ENCODE data around the gene PTK7.

PTK7 gene

DNA sequence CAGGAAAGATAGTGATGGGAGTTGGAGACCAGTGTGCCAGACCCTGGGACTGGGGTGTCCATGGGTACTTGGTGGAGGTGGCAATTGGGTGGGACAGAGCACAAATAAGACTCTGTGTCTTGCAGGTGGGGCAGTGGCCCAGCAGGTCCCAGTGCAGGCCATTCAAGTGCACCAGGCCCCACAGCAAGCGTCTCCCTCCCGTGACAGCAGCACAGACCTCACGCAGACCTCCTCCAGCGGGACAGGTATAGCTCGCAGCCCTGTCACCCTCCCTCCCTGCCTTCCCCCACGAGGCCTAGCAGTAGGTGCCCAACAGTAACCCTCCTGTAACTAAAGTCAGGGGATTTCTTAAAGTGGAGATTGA is 100.3 kb downstream of the PTK7 start:
- no peak overlapping the region for H3K4me3 ChIP-seq (ENCODE audit: insufficient read depth in 1 of 2, low read depth in 1 of 2, low read length in 2 of 2)
- no peak overlapping the region for H2BK120ac ChIP-seq (ENCODE audit: low read depth, low read length)
- no peak overlapping the region for H3K14ac ChIP-seq (ENCODE audit: low read length in 2 of 2)
- H3K27ac ChIP-seq (ENCODE audit: low read length, poor library complexity, severe bottlenecking) = no peak overlapping the region
- no peaks in the 10 kb centered on the region for H3K9me3 ChIP-seq (ENCODE audit: control insufficient read depth, low read length)
- H3K9ac ChIP-seq (ENCODE audit: low read length) = peak overlapping the region; percentile 94
- H3K4me1 ChIP-seq (ENCODE audit: control insufficient read depth, insufficient read depth, low read depth, low read length) = peaks cover 25% of the 10 kb centered on the region
- no peak overlapping the region for H4K91ac ChIP-seq (ENCODE audit: low read length)
- peak overlapping the region in 1 of 2 experiments; percentile 25 for H2BK12ac ChIP-seq (ENCODE audit: low read length in 2 of 2)
- no peak for DNase-seq
- H2AFZ ChIP-seq (ENCODE audit: low read depth, low read length) = no peak overlapping the region
- WGBS = 100% methylated on average over 4 of the region's 6 CpGs
- peaks cover 40 to 52% of the 10 kb centered on the region in 2 experiments for H3K36me3 ChIP-seq (ENCODE audit: control insufficient read depth in 1 of 2, insufficient read depth in 2 of 2, low read depth in 1 of 2, low read length in 2 of 2)
- peaks cover 26% of the 10 kb centered on the region for H3K79me1 ChIP-seq (replicated peaks; ENCODE audit: low read length, poor library complexity, severe bottlenecking)
- H3K4me2 ChIP-seq (ENCODE audit: low read length, poor library complexity, severe bottlenecking) = no peak overlapping the region
- H2AK5ac ChIP-seq (ENCODE audit: low read length, severe bottlenecking) = no peak overlapping the region
- H3K4ac ChIP-seq (ENCODE audit: low read depth in 1 of 2, low read length in 2 of 2) = no peak overlapping the region
- H2BK15ac ChIP-seq (ENCODE audit: low read depth, poor library complexity, severe bottlenecking) = no peak overlapping the region
- no peak overlapping the region for H4K8ac ChIP-seq (ENCODE audit: low read length)
- H3K18ac ChIP-seq (ENCODE audit: low read depth in 1 of 2, low read length in 2 of 2) = no peak overlapping the region
- H3K23ac ChIP-seq (ENCODE audit: low read length in 2 of 2) = no peak overlapping the region
- no peaks in the 10 kb centered on the region for H3K27me3 ChIP-seq (ENCODE audit: control insufficient read depth in 1 of 2, insufficient read depth in 1 of 2, low read length in 2 of 2)
- H2BK5ac ChIP-seq (ENCODE audit: low read depth, low read length, poor library complexity, severe bottlenecking) = no peak overlapping the region

DNA sequence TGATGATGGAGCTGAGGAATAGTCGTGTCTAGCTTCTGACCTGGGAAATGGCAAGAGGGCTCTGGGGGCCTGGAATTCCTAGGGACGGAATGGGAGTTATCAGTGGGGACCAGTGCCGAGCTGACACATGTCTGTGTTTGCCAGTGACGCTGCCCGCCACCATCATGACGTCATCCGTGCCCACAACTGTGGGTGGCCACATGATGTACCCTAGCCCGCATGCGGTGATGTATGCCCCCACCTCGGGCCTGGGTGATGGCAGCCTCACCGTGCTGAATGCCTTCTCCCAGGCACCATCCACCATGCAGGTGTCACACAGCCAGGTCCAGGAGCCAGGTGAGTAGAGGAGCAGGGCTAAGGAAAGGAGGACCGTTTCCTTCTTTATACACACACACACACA is 102.0 kb downstream of the PTK7 start:
- H3K4ac ChIP-seq (ENCODE audit: low read depth in 1 of 2, low read length in 2 of 2) = no peak overlapping the region
- peaks cover 40 to 52% of the 10 kb centered on the region in 2 experiments for H3K36me3 ChIP-seq (ENCODE audit: control insufficient read depth in 1 of 2, insufficient read depth in 2 of 2, low read depth in 1 of 2, low read length in 2 of 2)
- H2BK15ac ChIP-seq (ENCODE audit: low read depth, poor library complexity, severe bottlenecking) = no peak overlapping the region
- H2BK5ac ChIP-seq (ENCODE audit: low read depth, low read length, poor library complexity, severe bottlenecking) = no peak overlapping the region
- H2BK12ac ChIP-seq (ENCODE audit: low read length in 2 of 2) = no peak overlapping the region
- H3K4me2 ChIP-seq (ENCODE audit: low read length, poor library complexity, severe bottlenecking) = no peak overlapping the region
- DNase-seq = no peak
- H4K8ac ChIP-seq (ENCODE audit: low read length) = peak overlapping the region; percentile 13
- WGBS = 93% methylated on average over 10 of the region's 12 CpGs
- no peak overlapping the region for H3K4me3 ChIP-seq (ENCODE audit: insufficient read depth in 1 of 2, low read depth in 1 of 2, low read length in 2 of 2)
- no peak overlapping the region for H3K18ac ChIP-seq (ENCODE audit: low read depth in 1 of 2, low read length in 2 of 2)
- no peaks in the 10 kb centered on the region for H3K27me3 ChIP-seq (ENCODE audit: control insufficient read depth in 1 of 2, insufficient read depth in 1 of 2, low read length in 2 of 2)
- peaks cover 31% of the 10 kb centered on the region for H3K79me1 ChIP-seq (replicated peaks; ENCODE audit: low read length, poor library complexity, severe bottlenecking)
- no peak overlapping the region for H2AK5ac ChIP-seq (ENCODE audit: low read length, severe bottlenecking)
- H2BK120ac ChIP-seq (ENCODE audit: low read depth, low read length) = no peak overlapping the region
- H2AFZ ChIP-seq (ENCODE audit: low read depth, low read length) = no peak overlapping the region
- H4K91ac ChIP-seq (ENCODE audit: low read length) = no peak overlapping the region
- H3K23ac ChIP-seq (ENCODE audit: low read length in 2 of 2) = no peak overlapping the region
- H3K14ac ChIP-seq (ENCODE audit: low read length in 2 of 2) = no peak overlapping the region
- H3K27ac ChIP-seq (ENCODE audit: low read length, poor library complexity, severe bottlenecking) = no peak overlapping the region
- no peak overlapping the region for H3K9ac ChIP-seq (ENCODE audit: low read length)
- H3K9me3 ChIP-seq (ENCODE audit: control insufficient read depth, low read length) = no peaks in the 10 kb centered on the region
- H3K4me1 ChIP-seq (ENCODE audit: control insufficient read depth, insufficient read depth, low read depth, low read length) = peaks cover 24% of the 10 kb centered on the region

DNA sequence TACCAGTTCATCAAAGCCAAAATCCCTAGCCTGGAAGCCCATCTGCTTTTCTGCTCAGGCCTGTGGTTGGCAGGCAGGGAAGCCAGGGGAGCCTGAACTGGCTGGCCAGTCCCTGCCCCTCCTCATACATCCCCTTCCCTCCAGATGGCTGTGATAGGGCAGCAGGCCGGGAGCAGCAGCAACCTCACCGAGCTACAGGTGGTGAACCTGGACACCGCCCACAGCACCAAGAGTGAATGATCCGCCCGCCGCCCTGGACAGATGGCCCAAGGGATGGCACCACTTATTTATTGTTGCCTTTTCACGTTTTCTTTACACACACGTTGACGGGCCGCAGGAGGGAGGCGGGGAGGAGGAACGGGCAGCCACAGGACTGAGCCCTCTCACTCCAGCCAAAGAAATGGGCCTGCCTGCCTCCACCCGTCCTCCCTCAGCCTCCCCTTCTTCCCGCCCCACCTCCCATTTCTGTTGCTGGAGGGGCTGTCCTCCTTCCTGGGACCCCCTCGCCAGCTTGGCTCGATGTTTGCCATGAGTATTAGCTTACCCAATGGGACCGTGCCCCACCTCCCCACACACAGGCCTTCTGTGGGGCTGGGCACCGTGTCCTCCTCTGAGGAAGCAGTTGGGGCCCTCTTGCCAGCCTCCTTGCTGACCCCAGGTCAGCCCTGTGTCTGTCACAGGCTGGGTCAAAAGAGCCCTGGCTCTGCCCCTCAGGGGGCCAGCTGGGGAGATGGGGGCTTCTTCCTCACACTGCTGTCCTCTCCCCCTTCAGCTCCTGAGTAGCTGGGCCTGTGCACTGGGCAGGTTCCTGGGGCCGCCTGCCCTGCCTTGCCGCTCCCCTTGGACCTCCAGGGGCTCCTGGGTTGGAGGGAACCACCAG is 103.1 kb downstream of the PTK7 start:
- H2BK5ac ChIP-seq (ENCODE audit: low read depth, low read length, poor library complexity, severe bottlenecking) = no peak overlapping the region
- H3K4me3 ChIP-seq (ENCODE audit: insufficient read depth in 1 of 2, low read depth in 1 of 2, low read length in 2 of 2) = no peak overlapping the region
- no peak overlapping the region for H4K91ac ChIP-seq (ENCODE audit: low read length)
- H3K27me3 ChIP-seq (ENCODE audit: control insufficient read depth in 1 of 2, insufficient read depth in 1 of 2, low read length in 2 of 2) = no peaks in the 10 kb centered on the region
- no peak overlapping the region for H3K4ac ChIP-seq (ENCODE audit: low read depth in 1 of 2, low read length in 2 of 2)
- H3K4me1 ChIP-seq (ENCODE audit: control insufficient read depth, insufficient read depth, low read depth, low read length) = peaks cover 18% of the 10 kb centered on the region
- H4K8ac ChIP-seq (ENCODE audit: low read length) = no peak overlapping the region
- H3K23ac ChIP-seq (ENCODE audit: low read length in 2 of 2) = no peak overlapping the region
- no peaks in the 10 kb centered on the region for H3K9me3 ChIP-seq (ENCODE audit: control insufficient read depth, low read length)
- H3K36me3 ChIP-seq (ENCODE audit: control insufficient read depth in 1 of 2, insufficient read depth in 2 of 2, low read depth in 1 of 2, low read length in 2 of 2) = peaks cover 42 to 49% of the 10 kb centered on the region in 2 experiments
- WGBS = 95% methylated on average over 20 of the region's 20 CpGs
- no peak overlapping the region for H3K9ac ChIP-seq (ENCODE audit: low read length)
- no peak overlapping the region for H3K14ac ChIP-seq (ENCODE audit: low read length in 2 of 2)
- no peak overlapping the region for H3K4me2 ChIP-seq (ENCODE audit: low read length, poor library complexity, severe bottlenecking)
- H3K18ac ChIP-seq (ENCODE audit: low read depth in 1 of 2, low read length in 2 of 2) = no peak overlapping the region
- no peak overlapping the region for H2BK15ac ChIP-seq (ENCODE audit: low read depth, poor library complexity, severe bottlenecking)
- peaks cover 34% of the 10 kb centered on the region for H3K79me1 ChIP-seq (replicated peaks; ENCODE audit: low read length, poor library complexity, severe bottlenecking)
- H2BK120ac ChIP-seq (ENCODE audit: low read depth, low read length) = no peak overlapping the region
- H2AFZ ChIP-seq (ENCODE audit: low read depth, low read length) = no peak overlapping the region
- DNase-seq = no peak
- H3K27ac ChIP-seq (ENCODE audit: low read length, poor library complexity, severe bottlenecking) = no peak overlapping the region
- H2BK12ac ChIP-seq (ENCODE audit: low read length in 2 of 2) = no peak overlapping the region
- no peak overlapping the region for H2AK5ac ChIP-seq (ENCODE audit: low read length, severe bottlenecking)

DNA sequence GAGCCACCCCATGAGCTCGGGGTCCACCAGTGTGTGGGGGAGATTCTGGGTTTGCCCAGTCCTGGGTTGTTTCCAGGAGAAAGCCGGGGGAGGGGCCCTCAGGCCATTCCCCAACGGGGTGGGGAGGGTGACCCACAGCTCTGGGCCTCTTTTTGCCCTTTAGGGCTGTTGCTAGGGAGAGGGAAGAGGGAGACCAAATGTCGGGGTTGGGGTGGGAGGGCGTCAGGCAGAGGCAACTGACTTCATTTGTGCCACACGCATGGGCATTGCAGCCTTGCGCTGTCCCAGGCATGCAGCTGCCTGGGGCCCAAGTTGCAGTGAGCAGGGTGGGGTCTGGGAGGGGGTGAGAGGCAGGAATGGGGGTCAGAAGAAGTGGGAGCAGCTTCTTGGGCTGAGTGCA is 103.9 kb downstream of the PTK7 start:
- WGBS = 90% methylated on average over 7 of the region's 7 CpGs
- H2AFZ ChIP-seq (ENCODE audit: low read depth, low read length) = no peak overlapping the region
- H3K4me3 ChIP-seq (ENCODE audit: insufficient read depth in 1 of 2, low read depth in 1 of 2, low read length in 2 of 2) = peak overlapping the region in 1 of 2 experiments; percentile 16
- no peak overlapping the region for H3K23ac ChIP-seq (ENCODE audit: low read length in 2 of 2)
- no peak overlapping the region for H2BK5ac ChIP-seq (ENCODE audit: low read depth, low read length, poor library complexity, severe bottlenecking)
- H4K91ac ChIP-seq (ENCODE audit: low read length) = no peak overlapping the region
- H2BK120ac ChIP-seq (ENCODE audit: low read depth, low read length) = no peak overlapping the region
- no peak overlapping the region for H3K9ac ChIP-seq (ENCODE audit: low read length)
- H4K8ac ChIP-seq (ENCODE audit: low read length) = no peak overlapping the region
- no peaks in the 10 kb centered on the region for H3K9me3 ChIP-seq (ENCODE audit: control insufficient read depth, low read length)
- peak overlapping the region; percentile 6 for H3K27ac ChIP-seq (ENCODE audit: low read length, poor library complexity, severe bottlenecking)
- H3K4ac ChIP-seq (ENCODE audit: low read depth in 1 of 2, low read length in 2 of 2) = no peak overlapping the region
- H2BK12ac ChIP-seq (ENCODE audit: low read length in 2 of 2) = no peak overlapping the region
- no peak overlapping the region for H2BK15ac ChIP-seq (ENCODE audit: low read depth, poor library complexity, severe bottlenecking)
- peaks cover 40% of the 10 kb centered on the region for H3K79me1 ChIP-seq (replicated peaks; ENCODE audit: low read length, poor library complexity, severe bottlenecking)
- H3K14ac ChIP-seq (ENCODE audit: low read length in 2 of 2) = no peak overlapping the region
- peaks cover 22% of the 10 kb centered on the region for H3K4me1 ChIP-seq (ENCODE audit: control insufficient read depth, insufficient read depth, low read depth, low read length)
- H2AK5ac ChIP-seq (ENCODE audit: low read length, severe bottlenecking) = no peak overlapping the region
- no peaks in the 10 kb centered on the region for H3K27me3 ChIP-seq (ENCODE audit: control insufficient read depth in 1 of 2, insufficient read depth in 1 of 2, low read length in 2 of 2)
- no peak overlapping the region for H3K18ac ChIP-seq (ENCODE audit: low read depth in 1 of 2, low read length in 2 of 2)
- DNase-seq = no peak
- peaks cover 50 to 54% of the 10 kb centered on the region in 2 experiments for H3K36me3 ChIP-seq (ENCODE audit: control insufficient read depth in 1 of 2, insufficient read depth in 2 of 2, low read depth in 1 of 2, low read length in 2 of 2)
- no peak overlapping the region for H3K4me2 ChIP-seq (ENCODE audit: low read length, poor library complexity, severe bottlenecking)

Measured in mesenchymal stem cell (in vitro differentiated cells and primary cell).